GM19035 (cell line): Measurements from ENCODE around the gene CYP4V2.

Experiments
- ATAC-seq: cut with Tn5 transposase; IDR thresholded peaks from one replicate; pipeline ENCODE4 v1.9.1; 2021; ENCODE audit not compliant: unreplicated experiment

CYP4V2 gene

DNA sequence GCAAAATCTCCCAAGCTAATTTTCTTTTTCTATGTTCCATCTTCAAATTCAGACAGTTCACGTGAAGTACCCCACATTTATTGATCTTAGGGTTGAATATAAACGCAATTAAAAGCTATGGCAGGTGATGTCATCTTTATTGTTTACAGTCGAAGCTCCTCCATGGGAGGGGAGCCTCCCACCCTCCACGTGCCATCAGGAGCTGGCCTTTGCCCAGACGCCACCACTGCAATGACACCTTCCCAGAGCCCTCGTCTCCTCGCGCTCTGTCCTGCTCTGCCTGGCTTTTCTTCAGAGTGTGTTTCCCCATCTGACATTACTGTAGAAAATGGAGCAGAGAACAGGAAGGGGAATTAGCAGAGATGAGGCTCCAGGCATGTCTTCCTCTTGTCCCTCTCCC, 18.8 kb upstream of the CYP4V2 start:
- no peak for ATAC-seq

- no peak for ATAC-seq
Measured at GRCh38 chr4:186188107-186188506, 3.3 kb upstream of the CYP4V2 start.

DNA sequence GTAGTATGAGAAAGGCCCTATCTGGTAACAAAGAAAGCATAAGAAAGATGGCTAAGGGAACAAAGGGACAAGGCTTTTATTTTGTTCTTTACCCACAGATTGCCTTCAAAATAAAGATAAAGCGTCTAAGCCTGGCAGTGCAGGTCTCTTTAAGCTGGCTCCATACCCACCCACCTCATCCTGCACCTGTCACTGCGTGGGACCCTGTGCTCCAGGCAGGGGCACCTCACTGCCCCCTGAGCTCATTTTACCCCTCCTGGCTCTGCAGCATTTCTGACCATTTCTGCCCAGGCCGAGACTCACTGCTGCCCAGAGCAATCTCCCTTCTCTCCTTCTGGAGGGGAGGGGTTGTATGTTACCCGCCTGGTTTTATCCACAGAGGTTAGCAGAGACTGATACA, 1.7 kb upstream of the CYP4V2 start:
- no peak for ATAC-seq

DNA sequence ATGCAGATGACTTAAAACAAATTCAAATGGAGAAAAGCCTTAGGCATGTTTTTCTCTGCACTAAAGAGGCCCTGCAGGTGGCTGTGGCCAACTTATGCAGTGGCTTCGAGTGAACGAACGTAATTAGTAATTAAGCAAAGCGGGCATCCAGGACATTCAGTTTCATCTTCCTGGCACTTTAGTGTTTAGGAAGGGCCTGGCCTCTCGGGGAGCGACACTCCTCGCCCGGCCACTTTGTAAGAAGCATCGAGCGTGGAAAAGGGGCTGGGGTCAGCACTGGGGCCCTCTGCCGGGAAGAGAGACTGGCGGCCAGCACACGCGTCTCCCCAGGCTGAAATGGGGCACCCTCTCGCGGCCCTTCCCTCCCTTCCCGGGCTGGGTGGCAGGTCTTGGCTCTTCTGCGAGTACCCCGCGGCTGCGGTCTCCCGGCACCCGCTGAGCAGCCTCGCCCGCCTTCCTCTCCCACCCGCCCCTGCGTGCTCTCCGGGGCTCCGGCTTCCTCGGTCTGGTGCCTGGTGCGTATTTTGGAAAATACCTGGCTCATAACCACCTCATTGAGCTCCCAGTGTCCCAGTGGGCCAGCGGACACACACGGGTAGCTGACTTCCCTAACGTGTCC, 677 bp upstream of the CYP4V2 start:
- ATAC-seq, result peak; percentile 31

GRCh38 chr4:186192066-186192612, 772 bp downstream of the CYP4V2 start:
- no peak for ATAC-seq

GRCh38 chr4:186193851-186194250, 2.5 kb downstream of the CYP4V2 start:
- ATAC-seq, result no peak

DNA sequence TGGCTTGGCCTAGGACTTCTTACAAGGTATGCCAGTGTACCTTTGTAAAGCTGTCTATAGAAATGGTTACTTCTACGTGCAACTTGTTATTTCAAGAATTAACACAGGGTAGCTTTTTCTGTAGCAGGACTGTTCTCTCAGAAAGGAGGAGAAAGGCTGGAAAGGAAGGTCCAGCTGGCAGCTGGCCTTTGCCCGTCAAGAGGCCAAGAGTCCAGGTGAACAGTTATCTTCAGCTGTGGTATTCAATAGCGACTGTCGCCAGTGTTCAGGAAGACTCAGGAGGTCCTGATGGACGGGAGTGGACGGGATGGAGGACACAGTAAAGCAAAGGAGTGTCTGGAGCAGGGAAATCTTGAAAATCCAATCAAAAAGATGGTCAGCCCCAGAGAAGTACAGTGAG, 4.7 kb downstream of the CYP4V2 start:
- ATAC-seq, result no peak

GRCh38 chr4:186200516-186200915, 9.1 kb downstream of the CYP4V2 start:
- ATAC-seq, result no peak

- no peak for ATAC-seq
Measured at GRCh38 chr4:186201010-186201409, 9.6 kb downstream of the CYP4V2 start.

DNA sequence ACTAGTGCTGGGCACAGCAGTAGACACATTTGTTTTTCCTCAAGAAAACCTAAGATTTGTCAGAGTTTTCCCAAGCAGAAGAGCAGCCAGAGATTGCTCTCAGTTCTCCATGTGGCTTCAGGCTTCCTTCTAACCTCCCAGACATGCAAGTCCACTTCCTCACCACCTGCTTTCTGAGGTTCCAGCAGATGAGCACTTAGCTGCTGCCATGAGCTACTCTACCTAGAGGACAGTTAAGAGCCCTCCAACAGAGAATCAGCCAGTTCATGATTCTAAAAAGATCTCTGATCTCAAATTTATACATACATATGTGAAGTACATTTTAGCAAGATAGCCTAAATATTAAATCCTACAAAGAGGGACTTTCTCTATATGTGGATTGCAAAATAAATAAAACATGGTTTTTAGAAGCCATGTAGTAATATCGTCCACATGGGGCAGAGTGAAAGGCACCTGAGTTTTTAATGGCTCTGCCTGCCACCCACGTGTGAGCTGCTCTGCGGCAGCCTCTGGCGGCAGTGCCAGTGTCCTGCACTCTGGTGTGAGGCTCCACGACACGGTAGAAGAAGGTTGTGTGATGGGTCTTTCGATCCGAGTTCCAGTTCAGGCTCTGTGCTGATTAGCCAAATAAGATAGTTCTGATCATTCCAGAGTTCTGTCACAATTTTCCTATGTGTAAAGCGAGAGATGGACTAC, 10.3 kb downstream of the CYP4V2 start:
- peak; percentile 89 for ATAC-seq

DNA sequence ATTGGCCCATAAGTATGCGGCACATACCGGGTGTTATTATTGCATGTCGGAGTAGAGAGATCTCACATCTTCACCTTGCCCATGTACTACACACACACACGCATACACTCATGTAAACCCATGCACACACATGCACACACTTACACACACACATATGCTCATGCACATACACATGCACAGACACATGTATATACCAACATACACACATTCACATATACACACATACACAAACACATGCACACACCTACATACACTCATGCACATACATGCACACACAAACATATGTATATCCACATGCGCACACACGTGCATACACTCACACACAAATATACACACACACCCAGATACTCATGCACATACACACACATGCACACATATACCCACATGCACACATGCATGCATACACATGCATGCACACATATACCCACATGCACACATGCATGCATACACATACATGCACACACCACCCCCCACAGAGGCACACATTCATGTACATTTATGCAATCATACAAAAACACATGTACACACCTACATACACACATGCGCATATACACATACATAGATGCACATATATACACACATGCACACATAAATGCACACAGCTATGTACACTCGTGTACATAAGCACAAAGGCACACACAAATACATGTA, 11.2 kb downstream of the CYP4V2 start:
- ATAC-seq, result no peak

DNA sequence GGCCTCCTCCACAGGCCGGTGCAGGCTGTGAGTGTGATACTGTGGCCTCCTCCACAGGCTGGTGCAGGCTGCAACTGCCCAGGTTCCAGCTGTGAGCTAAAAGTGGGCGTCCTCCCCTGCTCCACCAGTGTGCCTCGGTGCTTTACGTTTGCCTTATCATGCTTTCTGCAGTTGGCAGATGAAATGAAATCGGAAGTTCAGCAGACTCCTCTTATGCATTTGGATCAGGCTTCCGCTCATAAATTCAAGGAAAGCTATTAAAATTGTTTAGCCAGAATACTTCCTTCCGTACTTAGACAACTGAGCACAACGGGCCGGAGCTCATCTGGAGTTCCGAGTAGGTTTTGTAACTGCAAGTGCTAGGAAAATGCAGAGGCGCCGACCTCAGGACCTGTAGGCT, 12.0 kb downstream of the CYP4V2 start:
- no peak for ATAC-seq

DNA sequence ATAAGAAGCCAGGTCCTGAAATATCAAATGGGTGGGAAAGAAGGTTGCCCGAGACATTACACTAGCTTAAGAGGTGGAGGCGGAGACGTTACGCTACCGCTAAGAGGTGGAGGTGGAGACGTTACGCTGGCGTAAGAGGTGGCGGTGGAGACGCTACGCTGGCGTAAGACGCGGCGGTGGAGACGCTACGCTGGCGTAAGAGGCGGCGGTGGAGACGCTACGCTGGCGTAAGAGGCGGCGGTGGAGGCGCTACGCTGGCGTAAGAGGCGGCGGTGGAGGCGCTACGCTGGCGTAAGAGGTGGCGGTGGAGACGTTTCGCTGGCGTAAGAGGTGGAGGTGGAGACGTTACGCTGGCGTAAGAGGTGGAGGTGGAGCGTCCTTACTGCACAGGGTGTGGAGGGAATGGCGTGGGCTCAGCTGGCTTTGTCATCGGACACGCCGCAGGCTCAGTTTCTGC, 12.8 kb downstream of the CYP4V2 start:
- ATAC-seq, result no peak

- ATAC-seq, result no peak
Measured at GRCh38 chr4:186204686-186205085, 13.3 kb downstream of the CYP4V2 start.

DNA sequence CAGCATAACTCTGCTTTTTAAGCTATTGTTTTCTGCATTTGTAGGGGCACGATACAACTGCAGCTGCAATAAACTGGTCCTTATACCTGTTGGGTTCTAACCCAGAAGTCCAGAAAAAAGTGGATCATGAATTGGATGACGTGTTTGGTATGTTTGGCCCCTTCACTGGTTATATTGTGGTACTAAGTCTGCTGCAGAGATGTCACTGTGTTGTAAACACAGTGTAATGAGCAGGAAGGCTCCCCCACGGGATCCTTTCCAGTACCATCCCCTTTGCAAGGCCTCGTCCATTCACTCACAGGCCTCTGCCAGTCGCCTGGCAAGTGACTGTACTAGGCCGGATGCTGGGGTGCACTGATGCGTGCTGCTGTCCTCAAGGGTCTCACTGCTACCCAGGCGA, 13.8 kb downstream of the CYP4V2 start:
- no peak for ATAC-seq

DNA sequence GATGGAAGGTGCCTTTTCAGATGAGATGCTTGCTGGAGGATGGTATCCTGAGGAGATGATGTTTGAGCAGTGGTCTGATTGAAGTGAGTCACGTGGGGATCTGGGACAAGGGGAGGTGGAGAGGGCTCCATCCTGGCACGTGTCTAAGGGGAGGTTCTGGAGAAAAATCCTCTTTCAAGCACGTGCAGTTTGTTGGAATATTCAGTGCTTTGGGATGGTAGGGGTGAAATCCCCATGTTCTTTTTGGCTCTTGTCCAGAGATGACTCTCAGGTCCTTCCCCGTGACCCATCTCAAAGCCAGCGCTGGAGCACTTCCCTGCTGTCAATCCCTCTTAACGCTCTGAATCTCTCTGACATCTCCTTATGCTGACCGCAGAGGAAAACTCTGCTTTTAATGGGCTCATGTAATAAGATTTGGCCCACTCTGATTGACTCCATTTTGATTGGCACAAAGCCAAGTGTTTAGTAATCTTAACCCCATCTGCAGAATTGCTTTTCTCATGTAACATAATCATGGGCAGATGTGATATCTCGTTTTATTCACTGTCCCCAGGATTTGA, 25.2 kb downstream of the CYP4V2 start:
- no peak for ATAC-seq

- ATAC-seq, result no peak
Measured at GRCh38 chr4:186217733-186218293, 26.4 kb downstream of the CYP4V2 start.

DNA sequence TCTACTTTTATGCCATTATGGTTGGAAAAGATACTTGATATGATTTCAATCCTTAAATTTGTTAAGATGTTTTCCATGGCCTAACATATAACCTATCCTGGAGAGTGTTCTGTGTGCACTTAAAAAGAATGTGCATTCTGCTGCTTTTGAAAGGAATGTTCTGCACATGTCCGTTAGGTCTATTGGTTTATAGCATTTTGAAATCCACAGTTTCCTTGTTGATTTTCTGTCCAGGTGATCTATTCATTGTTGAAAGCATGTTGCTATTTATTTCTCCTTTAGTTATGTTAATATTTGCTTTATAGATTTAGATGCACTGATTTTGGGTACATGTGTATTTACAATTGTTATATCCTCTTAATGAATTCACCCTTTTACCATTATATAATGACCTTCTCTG, 30.3 kb downstream of the CYP4V2 start:
- no peak for ATAC-seq

DNA sequence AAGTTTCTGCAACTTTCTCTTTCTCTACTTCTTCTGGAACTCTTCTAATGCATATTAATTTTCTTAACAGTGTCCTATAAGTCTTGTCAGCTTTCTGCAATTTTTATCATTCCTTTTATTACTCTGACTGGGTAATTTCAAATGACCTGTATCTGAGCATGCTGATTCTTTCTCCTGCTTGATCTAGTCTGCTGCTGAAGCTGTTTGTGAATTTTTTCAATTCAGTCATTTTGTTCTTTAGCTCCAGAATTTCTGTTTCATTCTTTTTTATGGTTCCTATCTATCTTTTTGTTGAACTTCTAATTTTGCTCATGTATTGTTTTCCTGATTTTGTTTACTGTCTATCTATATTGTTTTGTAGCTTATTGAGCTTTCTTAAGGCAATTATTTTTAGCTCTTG, 34.5 kb downstream of the CYP4V2 start:
- no peak for ATAC-seq

DNA sequence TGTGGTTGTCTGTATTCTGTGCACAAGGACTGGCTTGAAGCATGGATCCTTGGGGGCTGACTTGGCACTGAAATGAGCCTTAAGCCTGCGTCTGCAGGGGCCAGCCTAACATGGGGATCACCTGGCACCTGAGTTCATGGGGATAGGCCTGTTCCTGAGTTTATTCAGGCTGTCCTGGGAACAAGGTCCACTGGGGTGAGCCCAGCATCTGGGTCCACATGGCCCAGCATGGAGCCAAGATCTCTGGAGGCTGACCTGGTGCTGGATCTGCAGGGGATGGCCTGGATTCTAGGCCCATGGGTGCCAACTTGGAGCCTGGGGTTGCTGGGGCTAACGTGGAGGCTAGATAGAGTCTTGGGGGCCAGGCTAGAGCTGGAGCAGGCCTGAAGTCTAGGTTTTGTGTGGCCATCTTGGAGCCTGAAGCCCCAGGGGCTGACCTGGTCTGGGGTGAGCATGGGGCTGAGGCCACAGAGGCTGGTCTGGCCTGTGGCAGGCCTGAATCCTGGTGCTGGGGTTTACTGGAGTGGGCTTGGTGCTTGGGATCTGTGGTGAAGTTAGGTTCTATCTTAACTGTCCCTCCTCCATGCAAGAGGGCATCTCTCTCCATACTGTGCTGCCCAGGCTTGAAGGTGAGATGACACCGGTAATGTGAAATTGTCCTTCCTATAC, 35.3 kb downstream of the CYP4V2 start:
- ATAC-seq, result no peak

GRCh38 chr4:186227221-186227620, 35.9 kb downstream of the CYP4V2 start, which contains the start of gene KLKB1:
Gene KLKB1, plus strand, starts transcription at chr4:186227507. Its CDS starts 689 bp downstream, at chr4:186228196.
- no peak for ATAC-seq
